ENCODE results near the gene TRIP13. TPM values are rescaled to one million over a fixed set of nuclear protein-coding genes. Genes with fewer than 3 reads are reported as not detected.

The TRIP13 gene
- total RNA-seq, 1 experiment from 2014 or later, result 42.6 TPM

- no peaks in the 10 kb centered on the region for H3K4me1 ChIP-seq (ENCODE audit: insufficient read depth, low read length)
- no peak overlapping the region for H3K23ac ChIP-seq (ENCODE audit: insufficient read length, low read depth, low read length)
- Mint-ChIP-seq H3K9me3 (no peaks in the 10 kb centered on the region; a peak in 1 of 5 replicates), H3K36me3 (ENCODE audit: insufficient read depth in 1 of 3, low read depth in 3 of 3) (no peaks in the 10 kb centered on the region; a peak in 1 of 7 replicates), H3K4me1 (no peaks in the 10 kb centered on the region), H3K27me3 (ENCODE audit: low read depth) (peaks cover 29% of the 10 kb centered on the region), H3K27ac (no peak overlapping the region; a peak in 1 of 7 replicates), H3K4me3 (no peak overlapping the region)
- H3K9me3 ChIP-seq (ENCODE audit: control insufficient read depth, low read depth, low read length), result no peaks in the 10 kb centered on the region
- DNase-seq, result no peak
- H4K20me1 ChIP-seq (ENCODE audit: control insufficient read depth, insufficient read depth, insufficient read length), result no peaks in the 10 kb centered on the region
- no peak overlapping the region for H4K8ac ChIP-seq (replicated peaks; ENCODE audit: insufficient read length, low read depth, low read length)
- H3K14ac ChIP-seq (ENCODE audit: insufficient read depth, low read length), result no peak overlapping the region
- WGBS (ENCODE audit: extremely low coverage, insufficient read length, low lambda C conversion rate), result no CpG with 5 or more reads among the region's 32 CpGs
- H2BK20ac ChIP-seq (ENCODE audit: low read depth, low read length, poor library complexity, severe bottlenecking), result no peak overlapping the region
- H3T11ph ChIP-seq (ENCODE audit: low read length), result no peak overlapping the region
- no peak overlapping the region for H3K4me2 ChIP-seq (ENCODE audit: insufficient read depth, insufficient read length, low read length)
- no peak overlapping the region for H3K18ac ChIP-seq (ENCODE audit: insufficient read length, low read depth, low read length)
- TF ChIP-seq CTCF (conservative IDR thresholded peaks at IDR 0.05), result 0 out of 3 replicates have a peak, but pooled peaks have one; percentile 21
- H4K91ac ChIP-seq (ENCODE audit: insufficient read length, low read depth, low read length), result no peak overlapping the region
- no peaks in the 10 kb centered on the region for H3K79me2 ChIP-seq (ENCODE audit: insufficient read depth, low read length)
- no peak overlapping the region for H3K9ac ChIP-seq (ENCODE audit: extremely low read depth, insufficient read length, low read length)
- H3K27me3 ChIP-seq (ENCODE audit: insufficient read depth, low read length), result no peaks in the 10 kb centered on the region
- no peak overlapping the region for H3K4ac ChIP-seq (ENCODE audit: low read depth, low read length)
- no peak overlapping the region for H4K5ac ChIP-seq (ENCODE audit: insufficient read length, low read depth, low read length)
- no peak overlapping the region for H2BK5ac ChIP-seq (ENCODE audit: insufficient read length, low read length)
- H2BK12ac ChIP-seq (ENCODE audit: insufficient read length, low read depth, low read length), result no peak overlapping the region
- no peak overlapping the region for H2AFZ ChIP-seq (ENCODE audit: low read length)
- H3K27ac ChIP-seq (ENCODE audit: insufficient read length, low read depth, low read length), result no peak overlapping the region
- no peak overlapping the region for H3K56ac ChIP-seq (ENCODE audit: insufficient read length, low read depth, low read length)
- no peaks in the 10 kb centered on the region for H3K79me1 ChIP-seq (ENCODE audit: insufficient read depth, low read depth, low read length, poor library complexity, severe bottlenecking)
- no peak overlapping the region for H2AK5ac ChIP-seq (ENCODE audit: insufficient read length, low read length)
- H2BK120ac ChIP-seq (ENCODE audit: low read depth, low read length, poor library complexity, severe bottlenecking), result no peak overlapping the region
- H3K23me2 ChIP-seq (ENCODE audit: insufficient read length, low read depth, low read length, poor library complexity, severe bottlenecking), result no peaks in the 10 kb centered on the region
- no peak overlapping the region for H2BK15ac ChIP-seq (ENCODE audit: low read depth, low read length)
Observed at GRCh38 chr5:965604-966344, 73.1 kb downstream of the TRIP13 start.

All from H9 (cell line).